Gastroesophageal sphincter (tissue), 4 donors: ENCODE data around the gene BRIP1. TPM values are rescaled to one million over a fixed set of nuclear protein-coding genes. Genes with fewer than 3 reads are reported as not detected.

Experiments used
- ATAC-seq: fragments of 150-250 bp; one replicate; pipeline ENCODE4 v1.9.1; 2016; ENCODE audit warnings: mild to moderate bottlenecking, moderate library complexity
- H3K27ac ChIP-seq, 4 donors: fragments of 200-600 bp; sonication (generic) in 3 of 4; 1 replicate in 3 of 4; 2 replicates in 1 of 4; pipeline ENCODE4 v1.5.1; 2016 to 2019
- H3K27me3 ChIP-seq: fragments of 200-600 bp; sonication (generic); one replicate; pipeline ENCODE4 v1.5.1; 2019
- H3K36me3 ChIP-seq, 2 donors: fragments of 200-600 bp; sonication (generic); one replicate each; pipeline ENCODE4 v1.5.1; 2019; ENCODE audit warnings: control low read depth in 1 of 2
- H3K4me1 ChIP-seq, 3 donors: fragments of 200-600 bp; sonication (generic); 1 replicate in 2 of 3; 2 replicates in 1 of 3; pipeline ENCODE4 v1.5.1; 2016 to 2019; ENCODE audit warnings: control low read depth in 2 of 3
- H3K4me3 ChIP-seq, 2 donors: fragments of 200-600 bp; sonication (generic); one replicate each; pipeline ENCODE4 v1.5.1; 2019; ENCODE audit warnings: mild to moderate bottlenecking in 1 of 2, moderate library complexity in 1 of 2
- H3K9me3 ChIP-seq, 3 donors: fragments of 200-600 bp; sonication (generic); one replicate each; pipeline ENCODE4 v1.5.1; 2017 to 2019; ENCODE audit warnings: control low read depth in 2 of 3
- CTCF ChIP-seq, 4 experiments: fragments of 200-600 bp in 2 of 4; fragments of 450-650 bp in 2 of 4; sonication (generic) in 1 of 4; IDR thresholded peaks; one replicate each; pipeline ENCODE4 v1.5.1; 2017 to 2019; ENCODE audit warnings: antibody characterized with exemption in 4 of 4, mild to moderate bottlenecking in 2 of 4, moderate library complexity in 2 of 4
- EP300 ChIP-seq: sonication (generic); formaldehyde crosslinking; IDR thresholded peaks from one replicate; pipeline ENCODE4 v1.6.1; 2017; ENCODE audit warnings: antibody characterized with exemption, mild to moderate bottlenecking
- POLR2A ChIP-seq, 2 donors: fragments of 450-650 bp; IDR thresholded peaks; one replicate each; pipeline ENCODE4 v1.6.1; 2017; ENCODE audit warnings: antibody characterized with exemption in 2 of 2, mild to moderate bottlenecking in 2 of 2, moderate library complexity in 1 of 2
- POLR2AphosphoS5 ChIP-seq: sonication (generic); formaldehyde crosslinking; IDR thresholded peaks from one replicate; pipeline ENCODE4 v1.6.1; 2017; ENCODE audit warnings: antibody characterized with exemption
- WGBS, 2 donors: methylation state at CpG; one replicate each; pipeline ENCODE4 v1.1.5; 2018; ENCODE audit warnings: low coverage in 1 of 2; 5-methylcytosine and 5-hydroxymethylcytosine counted together
- total RNA-seq, 4 donors: library from RNA; depleted of rRNA; stranded (reverse); fragments of >200 nt; gene quantifications; one replicate each; pipeline ENCODE4 v1.1.0, GENCODE V29; 2016

Gene BRIP1
- total RNA-seq, 4 donors from 2014 or later, result 0.15 to 1.1 (median 0.29) TPM

GRCh38 chr17:61754124-61754523 lies 109.2 kb downstream of the BRIP1 start:
- Histone ChIP-seq H3K4me3 (no peak overlapping the region), H3K27me3 (no peaks in the 10 kb centered on the region), H3K9me3 (peaks cover 0 to 3% (median 0%) of the 10 kb centered on the region in 3 donors), H3K27ac (no peak overlapping the region), H3K4me1 (no peaks in the 10 kb centered on the region), H3K36me3 (no peaks in the 10 kb centered on the region)
- TF ChIP-seq POLR2A (IDR thresholded peaks at IDR 0.05), result no peak
- TF ChIP-seq CTCF (IDR thresholded peaks at IDR 0.05), result no peak
- no peak for TF ChIP-seq EP300
- no peak for TF ChIP-seq POLR2AphosphoS5
- 80 to 100% methylated on average over 1 of the region's 1 CpG for WGBS, 2 donors
- ATAC-seq, result no peak

- Histone ChIP-seq H3K4me1 (no peaks in the 10 kb centered on the region), H3K4me3 (no peak overlapping the region), H3K9me3 (no peaks in the 10 kb centered on the region), H3K27me3 (no peaks in the 10 kb centered on the region), H3K27ac (no peak overlapping the region), H3K36me3 (no peaks in the 10 kb centered on the region)
- WGBS, 2 donors, result 78 to 100% methylated on average over 1 of the region's 1 CpG
- TF ChIP-seq POLR2A (IDR thresholded peaks at IDR 0.05), result no peak
- no peak for TF ChIP-seq CTCF (IDR thresholded peaks at IDR 0.05)
- TF ChIP-seq POLR2AphosphoS5, result no peak
- no peak for TF ChIP-seq EP300
- no peak for ATAC-seq
Measured at GRCh38 chr17:61753696-61754095, 109.6 kb downstream of the BRIP1 start.

- Histone ChIP-seq H3K9me3 (peaks cover 0 to 7% (median 0%) of the 10 kb centered on the region in 3 donors), H3K27me3 (no peaks in the 10 kb centered on the region), H3K4me3 (no peak overlapping the region), H3K4me1 (no peaks in the 10 kb centered on the region), H3K36me3 (no peaks in the 10 kb centered on the region), H3K27ac (no peak overlapping the region)
- no peak for TF ChIP-seq EP300
- TF ChIP-seq POLR2A (IDR thresholded peaks at IDR 0.05), result no peak
- TF ChIP-seq CTCF (IDR thresholded peaks at IDR 0.05), result no peak
- TF ChIP-seq POLR2AphosphoS5, result no peak
- no peak for ATAC-seq
- 85 to 100% methylated on average over 1 of the region's 1 CpG for WGBS, 2 donors
Measured at GRCh38 chr17:61750656-61751055, 112.7 kb downstream of the BRIP1 start.

- 86 to 97% methylated on average over 3 of the region's 3 CpGs for WGBS, 2 donors
- no peak overlapping the region for H3K27ac ChIP-seq
Measured at GRCh38 chr17:61749823-61750404, 113.4 kb downstream of the BRIP1 start.

More at GRCh38 chr17:61749823-61750404, 113.4 kb downstream of the BRIP1 start:
- Histone ChIP-seq H3K27me3 (no peaks in the 10 kb centered on the region), H3K4me3 (no peak overlapping the region), H3K36me3 (no peaks in the 10 kb centered on the region), H3K4me1 (no peaks in the 10 kb centered on the region), H3K9me3 (peaks cover 0 to 15% (median 0%) of the 10 kb centered on the region in 3 donors)
- TF ChIP-seq EP300 (no peak), POLR2AphosphoS5 (no peak), POLR2A (IDR thresholded peaks at IDR 0.05) (no peak), CTCF (IDR thresholded peaks at IDR 0.05) (no peak)
- no peak for ATAC-seq
